Sigmoid colon (tissue), 4 donors: ENCODE data around the gene DHX58.

Experiments used
- POLR2A ChIP-seq, 2 donors: fragments of 450-650 bp; IDR thresholded peaks; one replicate each; pipeline ENCODE4 v1.6.1; 2016; ENCODE audit warnings: antibody characterized with exemption in 2 of 2, mild to moderate bottlenecking in 2 of 2, moderate library complexity in 2 of 2
- POLR2AphosphoS5 ChIP-seq, 4 donors: sonication (generic); formaldehyde crosslinking; IDR thresholded peaks; one replicate each; pipeline ENCODE4 v1.6.1; 2017; ENCODE audit warnings: antibody characterized with exemption in 4 of 4
- TF ChIP-seq, protein P1 (sequence below), 4 experiments: fragments of 450-650 bp in 3 of 4; fragments of 200-600 bp in 1 of 4; IDR thresholded peaks; one replicate each; pipeline ENCODE4 v1.5.1; 2016 to 2019; ENCODE audit warnings: antibody characterized with exemption in 4 of 4, mild to moderate bottlenecking in 3 of 4, moderate library complexity in 2 of 4

DNA sequence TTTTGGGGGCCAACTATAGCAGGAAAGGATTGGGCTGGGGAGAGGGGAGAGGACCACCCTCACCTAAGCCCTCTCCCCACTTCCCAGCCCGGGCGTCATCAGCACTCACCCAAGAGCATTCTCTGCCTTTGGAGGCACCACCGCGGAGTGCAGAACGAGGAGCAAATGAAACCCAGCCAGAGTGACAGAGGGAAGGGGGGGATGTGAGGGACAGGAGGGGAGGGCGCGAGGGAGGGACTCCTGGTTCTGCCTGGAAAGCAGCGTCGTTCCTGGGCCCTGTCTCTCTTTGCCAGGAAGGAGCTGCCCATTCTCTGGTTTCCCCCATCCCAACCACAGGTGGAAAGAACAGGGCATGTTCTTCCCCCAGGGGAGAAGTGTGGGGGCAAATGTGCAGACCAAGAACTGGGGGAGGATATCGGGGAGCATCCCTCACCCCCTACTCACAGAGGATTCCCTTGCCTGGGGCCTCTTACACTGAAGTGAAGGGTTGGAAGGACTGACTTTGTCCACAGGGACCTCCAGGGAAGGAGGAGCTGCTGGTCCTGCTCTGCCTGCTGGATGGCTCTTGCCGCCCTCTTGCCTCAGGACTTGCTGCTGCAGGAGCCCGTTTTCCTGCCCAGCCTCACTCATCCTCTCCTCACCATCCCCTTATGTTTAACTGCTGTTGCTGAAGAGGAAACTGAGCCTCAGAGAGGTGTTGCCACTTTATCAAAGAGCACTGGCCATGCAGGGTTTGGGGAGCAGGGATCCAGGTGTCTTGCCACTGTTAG lies 58.6 kb downstream of the DHX58 start:
- TF ChIP-seq, protein P1, sequence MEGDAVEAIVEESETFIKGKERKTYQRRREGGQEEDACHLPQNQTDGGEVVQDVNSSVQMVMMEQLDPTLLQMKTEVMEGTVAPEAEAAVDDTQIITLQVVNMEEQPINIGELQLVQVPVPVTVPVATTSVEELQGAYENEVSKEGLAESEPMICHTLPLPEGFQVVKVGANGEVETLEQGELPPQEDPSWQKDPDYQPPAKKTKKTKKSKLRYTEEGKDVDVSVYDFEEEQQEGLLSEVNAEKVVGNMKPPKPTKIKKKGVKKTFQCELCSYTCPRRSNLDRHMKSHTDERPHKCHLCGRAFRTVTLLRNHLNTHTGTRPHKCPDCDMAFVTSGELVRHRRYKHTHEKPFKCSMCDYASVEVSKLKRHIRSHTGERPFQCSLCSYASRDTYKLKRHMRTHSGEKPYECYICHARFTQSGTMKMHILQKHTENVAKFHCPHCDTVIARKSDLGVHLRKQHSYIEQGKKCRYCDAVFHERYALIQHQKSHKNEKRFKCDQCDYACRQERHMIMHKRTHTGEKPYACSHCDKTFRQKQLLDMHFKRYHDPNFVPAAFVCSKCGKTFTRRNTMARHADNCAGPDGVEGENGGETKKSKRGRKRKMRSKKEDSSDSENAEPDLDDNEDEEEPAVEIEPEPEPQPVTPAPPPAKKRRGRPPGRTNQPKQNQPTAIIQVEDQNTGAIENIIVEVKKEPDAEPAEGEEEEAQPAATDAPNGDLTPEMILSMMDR (IDR thresholded peaks at IDR 0.05): no peak
- TF ChIP-seq POLR2AphosphoS5 (IDR thresholded peaks at IDR 0.05): no peak
- no peak for TF ChIP-seq POLR2A (IDR thresholded peaks at IDR 0.05)
